ENCODE results near the gene SLC22A31.
A peak's percentile ranks its signal among the peaks of the same experiment; 100 is the strongest.
"Not testable (repeated sequence)": the region's sequence is repeated elsewhere in the genome, so short reads cannot be mapped to it uniquely, and the experiment has no call there.

Gene SLC22A31

DNA sequence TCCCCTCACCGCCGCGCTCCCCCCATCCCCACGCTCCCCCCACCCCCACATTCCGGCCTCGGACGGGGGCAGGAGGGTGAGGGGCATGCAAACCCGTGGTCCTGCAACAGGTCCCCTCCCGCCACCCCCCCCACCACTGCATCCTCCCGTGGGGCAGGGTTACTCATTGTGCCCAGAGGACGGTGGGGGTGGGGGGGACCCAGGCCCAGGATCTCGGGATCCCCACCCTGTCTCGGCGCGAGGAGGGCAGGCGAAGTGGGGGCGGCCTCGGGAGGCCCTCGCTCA lies 8.5 kb downstream of the SLC22A31 start:
- H3K4me3 ChIP-seq (replicated peaks; ENCODE audit: low read depth, low read length) = peak overlapping the region; percentile 49
- DNase-seq (ENCODE audit: low read depth) = no peak
- TF ChIP-seq, protein P1, sequence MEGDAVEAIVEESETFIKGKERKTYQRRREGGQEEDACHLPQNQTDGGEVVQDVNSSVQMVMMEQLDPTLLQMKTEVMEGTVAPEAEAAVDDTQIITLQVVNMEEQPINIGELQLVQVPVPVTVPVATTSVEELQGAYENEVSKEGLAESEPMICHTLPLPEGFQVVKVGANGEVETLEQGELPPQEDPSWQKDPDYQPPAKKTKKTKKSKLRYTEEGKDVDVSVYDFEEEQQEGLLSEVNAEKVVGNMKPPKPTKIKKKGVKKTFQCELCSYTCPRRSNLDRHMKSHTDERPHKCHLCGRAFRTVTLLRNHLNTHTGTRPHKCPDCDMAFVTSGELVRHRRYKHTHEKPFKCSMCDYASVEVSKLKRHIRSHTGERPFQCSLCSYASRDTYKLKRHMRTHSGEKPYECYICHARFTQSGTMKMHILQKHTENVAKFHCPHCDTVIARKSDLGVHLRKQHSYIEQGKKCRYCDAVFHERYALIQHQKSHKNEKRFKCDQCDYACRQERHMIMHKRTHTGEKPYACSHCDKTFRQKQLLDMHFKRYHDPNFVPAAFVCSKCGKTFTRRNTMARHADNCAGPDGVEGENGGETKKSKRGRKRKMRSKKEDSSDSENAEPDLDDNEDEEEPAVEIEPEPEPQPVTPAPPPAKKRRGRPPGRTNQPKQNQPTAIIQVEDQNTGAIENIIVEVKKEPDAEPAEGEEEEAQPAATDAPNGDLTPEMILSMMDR (IDR thresholded peaks at IDR 0.05; ENCODE audit: low read length, missing control alignments) = no peak

DNA sequence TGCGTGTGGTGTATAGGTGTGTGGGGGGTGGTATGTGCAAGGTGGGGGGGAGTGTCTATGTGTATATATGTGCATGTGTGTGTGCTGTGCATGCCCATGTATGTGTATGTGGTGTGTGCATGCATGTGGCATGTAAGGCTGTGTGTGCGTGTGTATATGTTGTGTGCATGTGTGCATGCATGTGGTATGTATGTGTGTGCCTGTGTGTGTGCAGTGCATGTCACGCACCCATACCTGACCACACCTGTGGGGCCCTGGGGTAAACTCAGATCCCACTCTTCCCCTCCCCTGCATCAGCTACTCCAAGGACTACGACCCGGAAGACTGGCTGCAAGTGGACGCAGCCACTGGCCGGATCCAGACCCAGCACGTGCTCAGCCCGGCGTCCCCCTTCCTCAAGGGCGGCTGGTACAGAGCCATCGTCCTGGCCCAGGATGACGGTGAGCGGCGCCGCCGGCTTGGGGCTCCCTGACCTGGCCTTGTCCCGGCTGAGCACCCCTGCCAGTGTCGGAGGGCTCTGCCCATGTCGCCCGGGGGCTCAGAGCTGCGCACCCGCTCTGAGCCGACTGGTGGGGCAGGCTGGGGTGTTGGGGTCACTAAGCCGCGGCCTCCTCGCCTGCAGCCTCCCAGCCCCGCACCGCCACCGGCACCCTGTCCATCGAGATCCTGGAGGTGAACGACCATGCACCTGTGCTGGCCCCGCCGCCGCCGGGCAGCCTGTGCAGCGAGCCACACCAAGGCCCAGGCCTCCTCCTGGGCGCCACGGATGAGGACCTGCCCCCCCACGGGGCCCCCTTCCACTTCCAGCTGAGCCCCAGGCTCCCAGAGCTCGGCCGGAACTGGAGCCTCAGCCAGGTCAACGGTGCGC lies 9.1 kb downstream of the SLC22A31 start:
- DNase-seq (ENCODE audit: low read depth) = no peak
- H3K4me3 ChIP-seq (replicated peaks; ENCODE audit: low read depth, low read length) = no peak overlapping the region
- TF ChIP-seq, protein P1 (IDR thresholded peaks at IDR 0.05; ENCODE audit: low read length, missing control alignments) = no peak

DNA sequence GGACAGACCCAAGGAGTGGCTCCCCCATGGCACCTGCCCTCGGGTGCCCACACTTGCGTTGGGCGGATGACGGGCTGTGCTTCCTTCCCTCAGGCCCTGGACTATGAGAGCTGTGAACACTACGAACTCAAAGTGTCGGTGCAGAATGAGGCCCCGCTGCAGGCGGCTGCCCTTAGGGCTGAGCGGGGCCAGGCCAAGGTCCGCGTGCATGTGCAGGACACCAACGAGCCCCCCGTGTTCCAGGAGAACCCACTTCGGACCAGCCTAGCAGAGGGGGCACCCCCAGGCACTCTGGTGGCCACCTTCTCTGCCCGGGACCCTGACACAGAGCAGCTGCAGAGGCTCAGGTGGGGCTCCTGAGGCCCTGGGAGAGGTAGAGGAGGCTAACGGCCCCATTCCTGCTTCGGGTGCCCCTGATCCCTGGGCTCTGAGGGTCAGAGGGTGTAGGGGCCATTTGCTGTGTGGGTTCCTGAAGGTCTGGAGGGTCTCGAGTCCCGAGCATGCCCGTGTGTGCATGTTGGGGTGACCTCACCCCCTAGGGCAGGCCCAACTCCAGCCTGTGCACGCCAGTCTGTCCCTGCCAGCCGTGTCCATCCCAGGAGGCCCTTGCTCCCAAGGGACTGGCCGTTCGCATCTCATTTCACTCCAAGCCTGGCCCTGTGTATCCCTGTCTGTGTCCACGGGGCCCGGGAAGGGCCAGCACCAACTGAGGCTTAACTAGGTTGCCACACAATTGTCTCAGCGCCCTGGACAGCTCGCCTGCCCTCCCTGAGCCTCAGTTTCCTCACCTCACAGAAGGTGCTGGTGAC lies 10.0 kb downstream of the SLC22A31 start:
- TF ChIP-seq, protein P1 (IDR thresholded peaks at IDR 0.05; ENCODE audit: low read length, missing control alignments) = no peak
- DNase-seq (ENCODE audit: low read depth) = no peak
- H3K4me3 ChIP-seq (replicated peaks; ENCODE audit: low read depth, low read length) = no peak overlapping the region

DNA sequence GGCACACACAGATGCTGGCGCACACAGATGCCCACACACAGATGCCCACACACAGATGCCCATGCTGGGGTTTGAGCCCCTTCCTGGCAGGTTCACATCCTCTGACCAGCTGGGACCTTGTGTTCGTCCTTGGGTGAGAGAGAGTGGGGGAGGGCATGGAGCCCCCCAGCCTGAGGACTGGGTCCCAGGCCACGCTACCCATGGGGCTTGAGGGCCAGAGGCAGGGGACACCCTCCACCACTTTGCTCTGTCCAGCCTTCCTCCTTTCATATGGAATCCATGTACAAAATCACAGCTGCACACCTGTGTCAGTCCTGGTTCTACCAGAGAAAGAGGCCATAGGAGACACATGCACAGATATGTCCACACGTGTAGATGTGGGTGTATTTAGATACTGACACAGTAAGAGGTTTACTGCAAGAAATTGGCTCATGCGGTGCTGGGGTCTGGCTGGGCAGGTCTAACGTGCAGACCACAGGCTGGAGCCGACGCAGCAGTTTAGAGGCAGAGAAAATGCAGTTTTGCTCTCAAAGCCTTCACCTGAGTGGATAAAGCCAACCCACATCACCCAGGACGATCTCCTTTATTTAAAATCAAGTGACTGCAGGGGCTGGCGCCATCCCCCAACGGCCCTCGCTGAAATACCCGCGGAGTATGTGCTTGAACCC lies 10.8 kb downstream of the SLC22A31 start:
- H3K4me3 ChIP-seq (replicated peaks; ENCODE audit: low read depth, low read length) = no peak overlapping the region
- TF ChIP-seq, protein P1 (IDR thresholded peaks at IDR 0.05; ENCODE audit: low read length, missing control alignments) = no peak
- no peak for DNase-seq (ENCODE audit: low read depth)

DNA sequence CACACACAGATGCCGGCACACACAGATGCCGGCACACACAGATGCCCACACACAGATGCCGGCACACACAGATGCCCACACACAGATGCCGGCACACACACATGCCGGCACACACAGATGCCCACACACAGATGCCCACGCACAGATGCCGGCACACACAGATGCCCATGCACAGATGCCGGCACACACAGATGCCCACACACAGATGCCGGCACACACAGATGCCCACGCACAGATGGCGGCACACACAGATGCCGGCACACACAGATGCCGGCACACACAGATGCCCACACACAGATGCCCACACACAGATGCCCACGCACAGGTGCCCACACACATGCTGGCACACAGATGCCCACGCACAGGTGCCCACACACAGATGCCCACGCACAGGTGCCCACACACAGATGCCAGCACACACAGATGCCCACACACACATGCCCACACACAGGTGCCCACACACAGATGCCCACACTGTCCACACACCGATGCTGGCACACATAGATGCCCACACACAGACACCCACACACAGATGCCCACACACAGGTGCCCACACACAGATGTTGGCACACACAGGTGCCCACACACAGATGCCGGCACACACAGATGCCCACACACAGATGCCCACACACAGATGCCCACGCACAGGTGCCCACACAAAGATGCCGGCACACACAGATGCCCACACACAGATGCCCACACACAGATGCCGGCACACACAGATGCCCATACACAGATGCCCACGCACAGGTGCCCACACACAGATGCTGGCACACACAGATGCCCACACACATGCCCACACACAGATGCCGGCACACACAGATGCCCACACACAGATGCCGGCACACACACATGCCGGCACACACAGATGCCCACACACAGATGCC lies 11.6 kb downstream of the SLC22A31 start:
- not testable (repeated sequence) for DNase-seq (ENCODE audit: low read depth); H3K4me3 ChIP-seq (replicated peaks; ENCODE audit: low read depth, low read length)

DNA sequence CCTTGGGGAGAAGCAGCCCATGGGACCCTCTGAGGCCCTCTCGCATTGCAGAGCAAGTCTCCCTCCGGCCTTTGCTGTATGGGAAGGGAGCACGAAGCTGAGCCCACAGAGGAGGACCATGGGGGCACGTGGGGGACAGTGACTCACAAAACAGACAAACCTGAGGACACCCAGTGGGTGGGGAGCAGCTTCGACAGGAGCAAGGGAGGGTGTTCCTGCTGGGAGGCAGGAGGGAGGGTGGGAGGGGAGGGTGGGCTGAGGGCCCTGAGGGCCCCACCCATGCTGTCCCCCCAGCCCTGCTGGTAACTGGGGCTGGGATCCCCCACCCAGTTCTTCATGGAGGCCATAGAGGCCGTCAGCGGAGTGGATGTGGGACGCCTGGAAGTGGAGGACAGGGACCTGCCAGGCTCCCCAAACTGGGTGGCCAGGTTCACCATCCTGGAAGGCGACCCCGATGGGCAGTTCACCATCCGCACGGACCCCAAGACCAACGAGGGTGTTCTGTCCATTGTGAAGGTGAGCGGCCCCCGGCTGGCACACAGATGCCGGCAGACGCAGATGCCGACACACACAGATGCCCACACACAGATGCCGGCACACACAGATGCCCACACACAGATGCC lies 12.5 kb downstream of the SLC22A31 start:
- peak; percentile 35 for DNase-seq (ENCODE audit: low read depth)
- no peak overlapping the region for H3K4me3 ChIP-seq (replicated peaks; ENCODE audit: low read depth, low read length)
- TF ChIP-seq, protein P1 (IDR thresholded peaks at IDR 0.05; ENCODE audit: low read length, missing control alignments) = no peak
